DND-41 (cell line): ENCODE measurements around the gene MIB1.

ENCODE experiments used
- EZH2 ChIP-seq: IDR thresholded peaks from 3 replicates; pipeline ENCODE4 v1.6.1; 2012; ENCODE audit warnings: borderline replicate concordance, low read depth, mild to moderate bottlenecking, moderate library complexity, low read length, inconsistent platforms; ENCODE audit not compliant: severe bottlenecking
- TF ChIP-seq, protein P1 (sequence below): IDR thresholded peaks from 2 replicates; pipeline ENCODE4 v1.5.1; 2012; ENCODE audit warnings: borderline replicate concordance, low read length, moderate library complexity, mild to moderate bottlenecking; ENCODE audit not compliant: poor library complexity, severe bottlenecking; ENCODE audit errors: extremely low read depth

DNA sequence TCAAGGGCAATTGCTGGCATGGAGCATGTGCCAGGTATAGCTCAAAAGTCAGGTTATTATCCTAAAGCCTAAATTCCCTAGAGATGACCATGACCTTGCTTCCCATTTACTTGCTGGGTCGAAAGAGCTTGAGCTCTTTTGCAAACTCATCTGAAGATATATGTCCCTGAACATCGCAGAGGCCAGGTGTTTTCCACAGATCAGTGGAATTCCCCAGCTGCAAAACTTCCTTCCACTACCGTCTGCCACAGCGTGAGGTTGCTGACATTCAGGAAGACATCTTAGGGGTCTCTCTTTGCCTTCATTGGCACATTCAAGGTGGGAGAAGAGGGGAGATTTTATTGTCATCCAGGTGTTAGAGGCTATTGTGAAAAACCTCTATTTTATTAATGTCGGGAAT lies 171.0 kb downstream of the MIB1 start:
- TF ChIP-seq, protein P1, sequence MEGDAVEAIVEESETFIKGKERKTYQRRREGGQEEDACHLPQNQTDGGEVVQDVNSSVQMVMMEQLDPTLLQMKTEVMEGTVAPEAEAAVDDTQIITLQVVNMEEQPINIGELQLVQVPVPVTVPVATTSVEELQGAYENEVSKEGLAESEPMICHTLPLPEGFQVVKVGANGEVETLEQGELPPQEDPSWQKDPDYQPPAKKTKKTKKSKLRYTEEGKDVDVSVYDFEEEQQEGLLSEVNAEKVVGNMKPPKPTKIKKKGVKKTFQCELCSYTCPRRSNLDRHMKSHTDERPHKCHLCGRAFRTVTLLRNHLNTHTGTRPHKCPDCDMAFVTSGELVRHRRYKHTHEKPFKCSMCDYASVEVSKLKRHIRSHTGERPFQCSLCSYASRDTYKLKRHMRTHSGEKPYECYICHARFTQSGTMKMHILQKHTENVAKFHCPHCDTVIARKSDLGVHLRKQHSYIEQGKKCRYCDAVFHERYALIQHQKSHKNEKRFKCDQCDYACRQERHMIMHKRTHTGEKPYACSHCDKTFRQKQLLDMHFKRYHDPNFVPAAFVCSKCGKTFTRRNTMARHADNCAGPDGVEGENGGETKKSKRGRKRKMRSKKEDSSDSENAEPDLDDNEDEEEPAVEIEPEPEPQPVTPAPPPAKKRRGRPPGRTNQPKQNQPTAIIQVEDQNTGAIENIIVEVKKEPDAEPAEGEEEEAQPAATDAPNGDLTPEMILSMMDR = no peak
- no peak for TF ChIP-seq EZH2
